ENCODE measurements around the gene F2.
A peak's percentile ranks its signal among the peaks of the same experiment; 100 is the strongest.

F2 gene

GRCh38 chr11:46679241-46680163, 39.5 kb upstream of the F2 start:
- Mint-ChIP-seq H3K27me3 (no peaks in the 10 kb centered on the region), H3K27ac (no peak overlapping the region), H3K36me3 (peaks cover 2% of the 10 kb centered on the region), H3K9me3 (ENCODE audit: low read depth) (no peaks in the 10 kb centered on the region), H3K4me3 (no peak overlapping the region), H3K4me1 (ENCODE audit: low read depth) (peaks cover 31% of the 10 kb centered on the region)

DNA sequence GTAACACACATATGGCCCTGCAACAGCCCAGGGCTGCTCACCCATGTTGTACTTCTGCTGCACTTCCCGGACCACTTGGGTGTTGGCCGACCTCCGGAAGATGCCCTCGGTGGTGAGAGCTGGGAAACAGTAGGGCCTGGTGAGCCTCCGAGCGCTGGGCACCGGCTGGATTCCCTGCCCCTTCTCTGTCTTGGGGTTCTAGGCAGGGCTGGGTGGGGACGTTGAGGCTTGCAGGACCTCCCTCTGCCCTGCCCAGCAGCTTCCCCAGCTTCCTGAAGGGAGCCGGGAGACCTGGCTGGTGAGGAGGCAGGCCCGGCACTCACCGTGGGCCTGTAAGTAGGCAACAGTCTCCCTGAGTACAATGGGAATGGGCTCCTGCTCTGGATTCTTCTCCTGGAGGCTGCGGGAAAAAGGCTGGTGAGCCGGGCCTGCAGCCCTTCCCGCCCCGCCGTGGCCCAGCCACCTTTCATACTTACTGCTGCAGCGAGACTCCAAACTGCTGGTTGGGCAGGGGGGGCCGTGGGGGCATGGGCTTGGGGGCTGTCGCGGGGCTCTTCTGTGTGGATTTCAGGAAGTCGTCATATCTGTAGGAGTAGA, 38.8 kb upstream of the F2 start:
- Mint-ChIP-seq H3K27me3 (no peaks in the 10 kb centered on the region), H3K9me3 (ENCODE audit: low read depth) (no peaks in the 10 kb centered on the region), H3K36me3 (peaks cover 2% of the 10 kb centered on the region), H3K4me3 (no peak overlapping the region), H3K4me1 (ENCODE audit: low read depth) (peaks cover 23% of the 10 kb centered on the region), H3K27ac (no peak overlapping the region)

DNA sequence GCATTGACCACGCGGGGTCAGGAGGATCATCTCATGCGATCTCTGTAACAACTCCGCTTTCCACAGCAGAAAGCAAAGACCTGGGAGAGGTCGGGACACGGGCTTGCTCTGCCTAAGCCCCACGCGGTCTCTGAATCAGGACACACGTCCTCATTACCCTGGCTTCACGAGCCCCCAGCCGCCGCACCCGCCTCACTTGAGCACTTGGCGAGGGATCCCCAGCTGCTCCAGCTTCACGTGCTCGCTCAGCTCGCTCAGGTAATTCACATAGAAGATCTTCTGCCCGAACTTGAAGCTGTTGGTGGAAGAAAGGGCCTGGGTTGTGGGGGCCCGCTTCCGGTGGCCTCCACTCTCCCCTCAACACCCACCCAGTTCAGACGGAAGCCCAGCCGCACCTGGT, 38.2 kb upstream of the F2 start:
- Mint-ChIP-seq H3K36me3 (peaks cover 2% of the 10 kb centered on the region), H3K27ac (no peak overlapping the region), H3K27me3 (no peaks in the 10 kb centered on the region), H3K4me1 (ENCODE audit: low read depth) (peaks cover 18% of the 10 kb centered on the region), H3K9me3 (ENCODE audit: low read depth) (no peaks in the 10 kb centered on the region), H3K4me3 (no peak overlapping the region)

- Mint-ChIP-seq H3K4me1 (ENCODE audit: low read depth) (peaks cover 10% of the 10 kb centered on the region), H3K27me3 (no peaks in the 10 kb centered on the region), H3K36me3 (peaks cover 2% of the 10 kb centered on the region), H3K9me3 (ENCODE audit: low read depth) (no peaks in the 10 kb centered on the region), H3K4me3 (no peak overlapping the region), H3K27ac (no peak overlapping the region)
Observed at GRCh38 chr11:46681814-46682213, 37.2 kb upstream of the F2 start.

GRCh38 chr11:46682773-46683752, 36.0 kb upstream of the F2 start:
- Mint-ChIP-seq H3K27ac (no peak overlapping the region), H3K36me3 (no peaks in the 10 kb centered on the region), H3K9me3 (ENCODE audit: low read depth) (no peaks in the 10 kb centered on the region), H3K4me3 (no peak overlapping the region), H3K4me1 (ENCODE audit: low read depth) (peaks cover 1% of the 10 kb centered on the region), H3K27me3 (no peaks in the 10 kb centered on the region)

DNA sequence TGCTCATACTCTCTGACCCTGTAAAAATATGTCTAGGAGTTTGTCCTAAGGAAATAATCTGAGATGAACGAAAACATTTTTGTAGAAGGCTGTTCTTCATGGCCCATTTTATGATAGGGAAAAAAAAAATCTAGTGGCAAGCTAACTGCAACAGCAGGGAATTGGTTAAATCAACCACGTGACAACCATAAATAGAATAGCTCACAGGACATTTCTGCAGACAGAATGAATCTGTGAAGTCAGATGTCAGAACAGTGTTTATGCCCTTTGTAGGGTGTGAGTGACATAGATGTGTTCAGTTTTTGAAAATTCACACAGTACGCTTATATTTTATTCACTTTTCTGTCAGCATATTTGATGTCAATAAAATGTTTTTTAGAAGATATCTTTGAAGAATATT, 34.6 kb upstream of the F2 start:
- no peaks in the 10 kb centered on the region for H3K4me1 Mint-ChIP-seq (ENCODE audit: low read depth)

GRCh38 chr11:46686886-46687795, 31.9 kb upstream of the F2 start:
- H3K36me3 Mint-ChIP-seq: no peaks in the 10 kb centered on the region
- peaks cover 2% of the 10 kb centered on the region for H3K4me1 Mint-ChIP-seq (ENCODE audit: low read depth)
- H3K27me3 Mint-ChIP-seq: no peaks in the 10 kb centered on the region
- no peak overlapping the region for H3K27ac Mint-ChIP-seq
- H3K9me3 Mint-ChIP-seq (ENCODE audit: low read depth): no peaks in the 10 kb centered on the region
- H3K4me3 Mint-ChIP-seq: no peak overlapping the region

More for the DNA sequence above, 34.6 kb upstream of the F2 start:
- peak overlapping the region; percentile 51 for H3K27ac Mint-ChIP-seq
- no peaks in the 10 kb centered on the region for H3K9me3 Mint-ChIP-seq (ENCODE audit: low read depth)
- no peaks in the 10 kb centered on the region for H3K36me3 Mint-ChIP-seq
- H3K4me3 Mint-ChIP-seq: no peak overlapping the region
- H3K27me3 Mint-ChIP-seq: no peaks in the 10 kb centered on the region

DNA sequence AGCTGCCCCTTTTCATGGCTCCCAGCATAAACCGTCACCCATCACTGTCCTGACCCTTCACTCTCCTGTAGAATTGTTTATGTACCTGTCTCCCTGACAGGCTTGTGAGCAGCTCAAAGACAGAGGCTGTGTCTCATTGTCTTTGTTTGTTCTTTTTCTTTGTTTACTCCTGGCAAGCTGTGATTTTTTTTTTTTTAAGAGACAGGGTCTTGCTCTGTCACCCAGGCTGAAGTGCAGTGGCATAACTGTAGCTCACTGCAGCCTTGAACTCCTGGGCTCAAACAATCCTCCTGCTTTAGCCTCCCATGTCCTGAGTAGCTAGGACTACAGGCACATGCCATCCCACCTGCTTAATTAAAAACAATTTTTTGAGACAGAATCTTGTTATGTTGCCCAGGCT, 28.3 kb upstream of the F2 start:
- no peaks in the 10 kb centered on the region for H3K9me3 Mint-ChIP-seq (ENCODE audit: low read depth)
- H3K27me3 Mint-ChIP-seq: no peaks in the 10 kb centered on the region
- no peaks in the 10 kb centered on the region for H3K36me3 Mint-ChIP-seq
- peaks cover 4% of the 10 kb centered on the region for H3K4me1 Mint-ChIP-seq (ENCODE audit: low read depth)
- H3K4me3 Mint-ChIP-seq: no peak overlapping the region
- H3K27ac Mint-ChIP-seq: no peak overlapping the region

- Mint-ChIP-seq H3K4me3 (no peak overlapping the region), H3K27ac (no peak overlapping the region), H3K4me1 (ENCODE audit: low read depth) (peaks cover 12% of the 10 kb centered on the region), H3K27me3 (no peaks in the 10 kb centered on the region), H3K9me3 (ENCODE audit: low read depth) (no peaks in the 10 kb centered on the region), H3K36me3 (no peaks in the 10 kb centered on the region)
Observed at GRCh38 chr11:46692450-46692849, 26.6 kb upstream of the F2 start.

GRCh38 chr11:46693597-46694012, 25.4 kb upstream of the F2 start:
- H3K4me1 Mint-ChIP-seq (ENCODE audit: low read depth): peaks cover 23% of the 10 kb centered on the region
- H3K9me3 Mint-ChIP-seq (ENCODE audit: low read depth): no peaks in the 10 kb centered on the region
- no peak overlapping the region for H3K27ac Mint-ChIP-seq
- H3K4me3 Mint-ChIP-seq: no peak overlapping the region
- H3K27me3 Mint-ChIP-seq: no peaks in the 10 kb centered on the region
- no peaks in the 10 kb centered on the region for H3K36me3 Mint-ChIP-seq

GRCh38 chr11:46694072-46694471, 24.9 kb upstream of the F2 start:
- no peaks in the 10 kb centered on the region for H3K9me3 Mint-ChIP-seq (ENCODE audit: low read depth)
- peaks cover 28% of the 10 kb centered on the region for H3K4me1 Mint-ChIP-seq (ENCODE audit: low read depth)
- no peak overlapping the region for H3K4me3 Mint-ChIP-seq
- no peaks in the 10 kb centered on the region for H3K27me3 Mint-ChIP-seq
- H3K27ac Mint-ChIP-seq: peak overlapping the region; percentile 22
- no peaks in the 10 kb centered on the region for H3K36me3 Mint-ChIP-seq

- H3K36me3 Mint-ChIP-seq: no peaks in the 10 kb centered on the region
- H3K4me1 Mint-ChIP-seq (ENCODE audit: low read depth): peaks cover 31% of the 10 kb centered on the region
- no peak overlapping the region for H3K27ac Mint-ChIP-seq
- no peak overlapping the region for H3K4me3 Mint-ChIP-seq
- no peaks in the 10 kb centered on the region for H3K9me3 Mint-ChIP-seq (ENCODE audit: low read depth)
- H3K27me3 Mint-ChIP-seq: no peaks in the 10 kb centered on the region
Observed at GRCh38 chr11:46694607-46695006, 24.4 kb upstream of the F2 start.

DNA sequence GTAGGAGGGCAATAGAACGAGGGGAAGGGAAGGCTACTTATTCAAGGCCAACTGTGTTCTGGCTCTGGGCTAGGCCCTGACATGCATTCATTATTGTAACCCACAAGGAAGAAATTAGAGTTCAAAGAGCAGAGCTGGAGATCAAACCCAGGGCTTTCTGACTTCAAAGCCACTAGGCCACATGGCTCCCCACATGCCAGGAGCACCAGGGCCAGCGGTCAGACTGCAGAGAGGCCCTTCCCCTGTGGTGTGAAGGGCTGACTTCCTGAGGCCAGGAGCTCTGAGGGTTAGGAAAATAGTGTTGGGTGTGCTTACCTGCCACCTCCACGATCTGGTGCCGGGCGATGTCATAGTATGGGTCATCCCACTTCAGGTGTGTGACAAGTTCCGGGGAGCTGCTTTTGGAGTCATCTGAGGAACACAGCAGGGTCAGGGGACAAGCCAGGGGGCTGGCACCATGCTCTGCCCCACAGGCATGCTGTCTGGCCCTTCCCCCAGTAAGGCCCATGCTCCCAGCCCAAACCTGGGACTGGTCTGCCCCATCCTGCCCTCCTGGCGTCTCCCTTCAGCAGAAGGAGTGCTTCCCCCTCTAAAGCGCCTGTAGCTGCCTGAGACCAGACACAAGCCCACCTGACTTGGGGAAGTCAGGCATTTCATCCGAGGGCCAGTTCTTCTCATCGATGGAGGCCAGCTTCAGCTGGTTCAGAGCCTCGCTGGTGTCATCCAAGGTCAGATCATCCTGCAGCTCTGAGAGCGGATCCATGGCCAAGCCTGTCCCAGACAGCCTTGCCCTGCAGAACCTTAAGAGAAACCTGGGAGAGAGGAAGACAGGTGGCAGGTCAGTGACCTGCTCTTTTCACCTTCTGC, 23.4 kb upstream of the F2 start:
- peak overlapping the region; percentile 17 for H3K27ac Mint-ChIP-seq
- H3K36me3 Mint-ChIP-seq: no peaks in the 10 kb centered on the region
- H3K4me3 Mint-ChIP-seq: no peak overlapping the region
- no peaks in the 10 kb centered on the region for H3K27me3 Mint-ChIP-seq
- no peaks in the 10 kb centered on the region for H3K9me3 Mint-ChIP-seq (ENCODE audit: low read depth)
- H3K4me1 Mint-ChIP-seq (ENCODE audit: low read depth): peaks cover 36% of the 10 kb centered on the region

Data from activated naive CD8-positive, alpha-beta T cell (primary cell).